Osteoblast (primary cell): ENCODE data around the gene SELE. TPM values are rescaled to one million over a fixed set of nuclear protein-coding genes. Genes with fewer than 3 reads are reported as not detected.

ENCODE experiments used
- DNase-seq: peaks from one replicate; pipeline ENCODE4 v3.0.0; 2011; ENCODE audit warnings: low spot score, mixed read lengths; ENCODE audit not compliant: insufficient read length; ENCODE audit errors: missing footprints
- H2AFZ ChIP-seq: 2 replicates; pipeline ENCODE4 v1.6.0; 2011; ENCODE audit warnings: mild to moderate bottlenecking, low read length
- H3K27ac ChIP-seq: 2 replicates; pipeline ENCODE4 v1.5.1; 2011; ENCODE audit warnings: mild to moderate bottlenecking, low read depth, low read length, moderate library complexity
- H3K27me3 ChIP-seq: 2 replicates; pipeline ENCODE4 v1.6.0; 2012; ENCODE audit warnings: mild to moderate bottlenecking, control low read depth, inconsistent platforms, low read length, moderate library complexity; ENCODE audit not compliant: insufficient read depth
- H3K36me3 ChIP-seq: 2 replicates; pipeline ENCODE4 v1.5.1; 2011; ENCODE audit warnings: mild to moderate bottlenecking, low read length, control low read depth, moderate library complexity; ENCODE audit not compliant: insufficient read depth
- H3K4me1 ChIP-seq: 2 replicates; pipeline ENCODE4 v1.5.1; 2011; ENCODE audit warnings: mild to moderate bottlenecking, low read length, control low read depth, moderate library complexity; ENCODE audit not compliant: insufficient read depth
- H3K4me2 ChIP-seq: 2 replicates; pipeline ENCODE4 v1.6.0; 2011; ENCODE audit warnings: mild to moderate bottlenecking, low read length; ENCODE audit not compliant: insufficient read depth
- H3K4me3 ChIP-seq: fragments of 200-600 bp; sonication (generic); 3 replicates; pipeline ENCODE4 v1.5.1; 2012; ENCODE audit warnings: mild to moderate bottlenecking, low read length, inconsistent platforms; ENCODE audit not compliant: insufficient read depth
- H3K79me2 ChIP-seq: 2 replicates; pipeline ENCODE4 v1.6.0; 2012; ENCODE audit warnings: mild to moderate bottlenecking, low read length, control low read depth, inconsistent platforms; ENCODE audit not compliant: insufficient read depth
- H3K9me3 ChIP-seq: 2 replicates; pipeline ENCODE4 v1.5.1; 2011; ENCODE audit warnings: low read depth, low read length, control low read depth
- H4K20me1 ChIP-seq: 2 replicates; pipeline ENCODE4 v1.6.0; 2012; ENCODE audit warnings: mild to moderate bottlenecking, low read length, control low read depth; ENCODE audit not compliant: insufficient read depth
- total RNA-seq: library from RNA; depleted of rRNA; stranded (reverse); fragments of >200 nt; gene quantifications from 2 replicates; pipeline ENCODE4 v1.2.3, GENCODE V29; 2012
- TF ChIP-seq, protein P1 (sequence below): IDR thresholded peaks from 2 replicates; pipeline ENCODE4 v1.5.1; 2011; ENCODE audit warnings: mild to moderate bottlenecking, low read depth, low read length, moderate library complexity; ENCODE audit errors: extremely low read depth

Gene SELE, protein sequence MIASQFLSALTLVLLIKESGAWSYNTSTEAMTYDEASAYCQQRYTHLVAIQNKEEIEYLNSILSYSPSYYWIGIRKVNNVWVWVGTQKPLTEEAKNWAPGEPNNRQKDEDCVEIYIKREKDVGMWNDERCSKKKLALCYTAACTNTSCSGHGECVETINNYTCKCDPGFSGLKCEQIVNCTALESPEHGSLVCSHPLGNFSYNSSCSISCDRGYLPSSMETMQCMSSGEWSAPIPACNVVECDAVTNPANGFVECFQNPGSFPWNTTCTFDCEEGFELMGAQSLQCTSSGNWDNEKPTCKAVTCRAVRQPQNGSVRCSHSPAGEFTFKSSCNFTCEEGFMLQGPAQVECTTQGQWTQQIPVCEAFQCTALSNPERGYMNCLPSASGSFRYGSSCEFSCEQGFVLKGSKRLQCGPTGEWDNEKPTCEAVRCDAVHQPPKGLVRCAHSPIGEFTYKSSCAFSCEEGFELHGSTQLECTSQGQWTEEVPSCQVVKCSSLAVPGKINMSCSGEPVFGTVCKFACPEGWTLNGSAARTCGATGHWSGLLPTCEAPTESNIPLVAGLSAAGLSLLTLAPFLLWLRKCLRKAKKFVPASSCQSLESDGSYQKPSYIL
- total RNA-seq = not detected in 2 replicates

DNA sequence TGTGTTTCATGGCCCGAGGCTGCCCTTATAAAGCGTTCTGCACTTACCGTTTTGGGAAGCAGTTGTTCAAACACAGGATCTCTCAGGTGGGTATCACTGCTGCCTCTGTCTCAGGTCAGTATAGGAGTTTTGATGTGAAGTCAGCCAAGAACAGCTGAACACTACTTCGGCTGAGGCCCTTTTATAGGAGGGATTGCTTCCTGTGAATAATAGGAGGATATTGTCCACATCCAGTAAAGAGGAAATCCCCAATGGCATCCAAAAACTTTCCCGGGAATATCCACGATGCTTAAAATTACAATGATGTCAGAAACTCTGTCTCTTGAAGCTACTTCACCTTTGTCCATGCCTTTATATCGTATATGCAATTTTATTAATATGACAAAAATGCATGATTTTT lies at the start of gene SELE:
Gene SELE, minus strand, starts transcription at position 156 of the 400 bp plus-strand sequence. CDS start 467 bp downstream, outside the sequence.
- H4K20me1 ChIP-seq = no peaks in the 10 kb centered on the region
- H3K4me2 ChIP-seq = no peak within 1 kb of the TSS
- no peak within 1 kb of the TSS for H3K27ac ChIP-seq
- peaks cover 7% of the 10 kb centered on the region for H3K27me3 ChIP-seq
- TF ChIP-seq, protein P1, sequence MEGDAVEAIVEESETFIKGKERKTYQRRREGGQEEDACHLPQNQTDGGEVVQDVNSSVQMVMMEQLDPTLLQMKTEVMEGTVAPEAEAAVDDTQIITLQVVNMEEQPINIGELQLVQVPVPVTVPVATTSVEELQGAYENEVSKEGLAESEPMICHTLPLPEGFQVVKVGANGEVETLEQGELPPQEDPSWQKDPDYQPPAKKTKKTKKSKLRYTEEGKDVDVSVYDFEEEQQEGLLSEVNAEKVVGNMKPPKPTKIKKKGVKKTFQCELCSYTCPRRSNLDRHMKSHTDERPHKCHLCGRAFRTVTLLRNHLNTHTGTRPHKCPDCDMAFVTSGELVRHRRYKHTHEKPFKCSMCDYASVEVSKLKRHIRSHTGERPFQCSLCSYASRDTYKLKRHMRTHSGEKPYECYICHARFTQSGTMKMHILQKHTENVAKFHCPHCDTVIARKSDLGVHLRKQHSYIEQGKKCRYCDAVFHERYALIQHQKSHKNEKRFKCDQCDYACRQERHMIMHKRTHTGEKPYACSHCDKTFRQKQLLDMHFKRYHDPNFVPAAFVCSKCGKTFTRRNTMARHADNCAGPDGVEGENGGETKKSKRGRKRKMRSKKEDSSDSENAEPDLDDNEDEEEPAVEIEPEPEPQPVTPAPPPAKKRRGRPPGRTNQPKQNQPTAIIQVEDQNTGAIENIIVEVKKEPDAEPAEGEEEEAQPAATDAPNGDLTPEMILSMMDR = no peak
- H3K36me3 ChIP-seq = no peaks in the 10 kb centered on the region
- H3K9me3 ChIP-seq = no peaks in the 10 kb centered on the region
- H3K79me2 ChIP-seq = no peaks in the 10 kb centered on the region
- no peak within 1 kb of the TSS for H2AFZ ChIP-seq
- H3K4me1 ChIP-seq = no peaks in the 10 kb centered on the region
- DNase-seq = no peak
- H3K4me3 ChIP-seq = no peak within 1 kb of the TSS

DNA sequence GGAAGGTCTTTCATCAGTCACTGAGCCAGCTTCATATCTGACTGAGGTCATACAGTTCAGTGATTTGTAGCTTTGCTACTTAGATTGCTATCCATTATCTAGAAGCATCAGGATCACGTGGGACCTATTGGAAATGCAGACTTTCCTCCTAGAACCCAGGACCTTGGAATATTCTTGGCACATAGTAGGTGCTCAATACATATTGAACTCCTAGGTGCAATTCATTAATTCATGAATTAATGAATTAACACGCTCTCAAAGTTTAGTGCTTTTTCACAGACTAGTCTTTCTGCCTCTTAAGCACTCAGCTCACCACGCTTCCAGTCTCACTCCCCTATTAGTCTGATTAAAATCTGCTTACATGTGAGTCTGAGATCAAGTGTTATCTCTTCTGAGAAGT lies 48.7 kb upstream of the SELE start:
- H3K27ac ChIP-seq = no peak overlapping the region

DNA sequence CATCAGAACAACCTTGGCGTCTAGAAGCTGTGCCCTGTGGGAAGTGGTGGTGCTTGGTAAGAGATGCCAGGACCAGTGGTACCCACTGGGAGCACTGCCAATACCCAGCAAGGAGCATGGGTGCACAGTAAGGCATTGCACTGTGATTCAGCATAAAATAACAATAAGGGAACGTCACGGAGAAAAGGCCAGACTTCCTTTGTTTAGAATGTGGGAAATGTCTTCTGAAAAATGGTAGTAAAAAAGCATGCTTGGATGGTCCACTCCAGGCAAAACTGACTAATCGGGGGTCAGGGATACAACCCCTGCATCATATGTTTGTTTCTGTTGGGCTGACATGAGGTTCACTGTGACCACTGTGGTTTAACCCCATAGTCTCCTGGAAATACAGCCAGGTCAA lies 46.1 kb upstream of the SELE start:
- H3K4me2 ChIP-seq = peak overlapping the region; percentile 60
- TF ChIP-seq, protein P1 = no peak
- no peak overlapping the region for H3K27ac ChIP-seq
- H3K36me3 ChIP-seq = no peaks in the 10 kb centered on the region
- peak; percentile 21 for DNase-seq
- H3K4me1 ChIP-seq = peaks cover 20% of the 10 kb centered on the region
- H3K27me3 ChIP-seq = peaks cover 4% of the 10 kb centered on the region
- H3K4me3 ChIP-seq = no peak overlapping the region
- no peaks in the 10 kb centered on the region for H4K20me1 ChIP-seq
- no peaks in the 10 kb centered on the region for H3K9me3 ChIP-seq
- no peak overlapping the region for H2AFZ ChIP-seq
- H3K79me2 ChIP-seq = no peaks in the 10 kb centered on the region

More for the DNA sequence above, 48.7 kb upstream of the SELE start:
- DNase-seq = no peak
- H3K79me2 ChIP-seq = no peaks in the 10 kb centered on the region
- H3K4me1 ChIP-seq = peaks cover 20% of the 10 kb centered on the region
- no peaks in the 10 kb centered on the region for H3K9me3 ChIP-seq
- no peak overlapping the region for H3K4me3 ChIP-seq
- TF ChIP-seq, protein P1 = no peak
- peaks cover 18% of the 10 kb centered on the region for H3K27me3 ChIP-seq
- no peak overlapping the region for H3K4me2 ChIP-seq
- H3K36me3 ChIP-seq = no peaks in the 10 kb centered on the region
- H4K20me1 ChIP-seq = no peaks in the 10 kb centered on the region
- no peak overlapping the region for H2AFZ ChIP-seq

DNA sequence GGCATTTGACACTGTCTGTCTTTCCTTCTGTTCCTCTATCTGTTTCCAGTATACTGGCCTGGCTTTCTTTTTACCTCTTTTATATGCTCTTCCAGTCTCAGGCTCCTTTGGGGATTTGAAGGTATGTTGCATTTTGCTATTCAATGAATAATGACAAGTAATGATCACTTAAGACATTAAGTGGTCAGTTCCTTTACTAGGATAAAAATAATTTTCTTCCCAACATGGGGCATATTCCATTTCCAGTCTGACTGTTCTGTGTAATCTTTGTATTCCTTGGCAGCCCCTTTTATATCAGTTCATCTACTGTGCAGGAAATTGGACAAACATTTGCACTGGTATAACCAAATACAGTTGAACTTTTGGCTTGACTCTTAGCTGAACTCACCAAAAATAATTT lies 45.3 kb upstream of the SELE start:
- Histone ChIP-seq H3K4me1 (peaks cover 20% of the 10 kb centered on the region), H4K20me1 (no peaks in the 10 kb centered on the region), H3K36me3 (no peaks in the 10 kb centered on the region), H3K27me3 (no peaks in the 10 kb centered on the region), H3K4me2 (no peak overlapping the region), H3K27ac (no peak overlapping the region), H3K79me2 (no peaks in the 10 kb centered on the region), H2AFZ (no peak overlapping the region), H3K9me3 (no peaks in the 10 kb centered on the region), H3K4me3 (no peak overlapping the region)
- no peak for DNase-seq
- TF ChIP-seq, protein P1 = no peak
